ENCODE results near the gene SAP130.

The SAP130 gene

DNA sequence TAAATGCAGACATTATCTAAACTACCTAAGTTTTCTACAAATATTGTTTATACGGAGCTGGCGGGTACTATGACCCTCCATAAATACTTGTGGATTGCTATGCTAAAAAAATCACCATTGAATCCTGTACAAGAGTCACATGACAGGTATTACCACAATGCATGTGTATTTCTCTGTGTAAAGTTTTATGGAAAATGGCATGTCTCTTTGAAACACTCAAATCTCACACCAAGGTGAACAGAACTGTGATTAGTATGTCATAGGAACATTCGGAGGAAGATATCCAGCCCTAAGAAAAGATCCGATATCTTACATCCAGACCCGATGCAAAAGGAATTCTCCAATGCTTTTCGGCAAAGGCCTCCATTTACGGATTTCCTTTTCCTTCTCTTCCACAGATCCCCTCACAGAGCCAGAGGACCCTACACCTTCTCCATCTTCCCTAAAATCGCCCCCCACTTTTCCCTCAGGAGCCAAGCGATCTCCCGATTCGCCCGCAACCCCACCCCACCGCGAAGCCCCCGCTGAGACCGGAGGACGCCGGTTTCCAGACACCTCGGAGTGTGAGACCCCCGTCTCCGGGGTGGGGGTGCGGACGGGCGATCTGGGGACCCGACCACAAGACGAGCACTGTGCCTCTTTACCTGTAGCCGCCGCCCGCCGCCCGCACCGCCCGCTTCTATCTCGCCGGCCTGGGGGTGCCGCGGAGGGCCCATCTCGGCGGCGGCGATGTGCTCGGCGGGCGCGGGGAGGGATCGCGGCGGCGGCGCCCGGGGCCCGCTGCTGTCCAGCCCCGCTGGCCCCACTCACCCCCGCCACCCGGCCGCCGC, 1.2 kb downstream of the SAP130 start:
- no peak for DNase-seq (ENCODE audit: low read depth in 2 of 2)

DNA sequence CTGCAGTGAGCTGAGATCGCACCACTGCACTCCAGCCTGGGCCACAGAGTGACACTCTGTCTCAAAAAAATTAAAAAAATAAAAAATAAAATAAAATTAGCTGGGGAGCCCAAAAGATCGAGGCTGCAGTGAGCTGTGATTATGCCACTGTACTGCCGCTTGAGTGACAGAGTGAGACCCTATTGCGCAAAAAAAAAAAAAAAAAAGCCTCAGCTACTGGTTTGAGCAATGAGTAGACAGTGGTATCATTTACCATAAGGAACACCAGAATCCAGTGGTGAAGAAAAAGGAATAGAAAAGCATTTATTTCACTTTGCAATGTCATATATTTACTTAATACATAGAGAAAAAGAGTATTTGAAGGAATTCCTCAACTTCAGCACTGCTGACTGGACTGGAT, 3.0 kb downstream of the SAP130 start:
- DNase-seq (ENCODE audit: low read depth in 2 of 2): no peak

DNA sequence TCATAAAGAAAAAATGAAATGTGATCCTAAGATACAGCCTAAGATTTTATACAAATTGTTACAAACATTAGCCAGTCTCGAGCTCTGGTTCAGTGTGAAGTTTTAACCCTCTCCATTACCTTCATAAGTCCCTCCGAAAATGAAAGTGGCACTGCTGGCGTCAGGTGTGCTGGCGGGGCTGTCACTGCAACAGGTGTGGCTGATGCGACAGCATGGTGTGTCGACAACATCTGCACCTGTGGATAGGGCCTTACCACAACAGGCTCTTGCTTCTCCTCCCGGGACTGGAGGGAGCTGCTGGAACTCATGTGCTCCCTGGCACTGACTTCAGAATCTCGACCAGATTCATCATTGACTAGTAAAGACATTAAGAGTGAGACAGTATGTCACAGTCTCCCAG, 10.3 kb downstream of the SAP130 start:
- DNase-seq (ENCODE audit: low read depth in 2 of 2): no peak

DNA sequence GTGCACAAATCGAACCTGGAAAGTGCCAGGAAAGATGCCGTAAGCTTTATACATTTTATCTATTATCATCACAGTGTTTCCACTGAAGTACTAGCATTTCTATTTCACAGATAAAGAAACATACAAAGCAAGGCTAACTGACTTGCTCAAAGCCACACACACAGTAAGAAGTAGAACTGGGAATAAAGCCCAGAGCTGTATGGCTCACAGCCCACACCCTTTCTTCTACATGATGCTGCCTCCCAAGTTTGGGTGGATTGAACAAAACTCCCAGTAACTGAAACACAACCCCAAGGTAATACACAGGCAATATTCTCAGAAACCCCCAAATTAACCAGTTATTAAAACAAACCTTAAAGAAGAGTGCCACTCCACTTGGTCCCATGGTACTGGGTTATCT, 11.2 kb downstream of the SAP130 start:
- no peak for DNase-seq (ENCODE audit: low read depth in 2 of 2)

DNA sequence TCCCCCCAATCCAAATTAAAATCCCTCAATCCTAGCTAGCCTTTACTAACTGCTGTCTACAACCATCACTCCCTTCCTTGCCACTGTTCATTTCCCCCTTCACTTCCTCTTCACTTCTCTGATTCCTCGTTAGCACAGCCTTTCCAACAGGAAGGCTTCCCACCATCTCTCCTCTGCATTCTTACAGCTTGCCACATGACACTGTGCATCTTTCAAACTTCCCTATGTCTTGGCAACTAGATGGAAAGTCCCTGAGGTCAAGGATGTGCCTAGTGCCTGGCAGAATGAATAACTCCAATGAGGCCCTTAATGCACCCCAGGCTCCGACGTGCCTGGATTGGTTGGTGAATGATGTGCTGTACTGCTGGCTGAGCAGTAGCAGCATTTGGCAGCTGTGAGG, 15.2 kb downstream of the SAP130 start:
- no peak for DNase-seq (ENCODE audit: low read depth in 2 of 2)

DNA sequence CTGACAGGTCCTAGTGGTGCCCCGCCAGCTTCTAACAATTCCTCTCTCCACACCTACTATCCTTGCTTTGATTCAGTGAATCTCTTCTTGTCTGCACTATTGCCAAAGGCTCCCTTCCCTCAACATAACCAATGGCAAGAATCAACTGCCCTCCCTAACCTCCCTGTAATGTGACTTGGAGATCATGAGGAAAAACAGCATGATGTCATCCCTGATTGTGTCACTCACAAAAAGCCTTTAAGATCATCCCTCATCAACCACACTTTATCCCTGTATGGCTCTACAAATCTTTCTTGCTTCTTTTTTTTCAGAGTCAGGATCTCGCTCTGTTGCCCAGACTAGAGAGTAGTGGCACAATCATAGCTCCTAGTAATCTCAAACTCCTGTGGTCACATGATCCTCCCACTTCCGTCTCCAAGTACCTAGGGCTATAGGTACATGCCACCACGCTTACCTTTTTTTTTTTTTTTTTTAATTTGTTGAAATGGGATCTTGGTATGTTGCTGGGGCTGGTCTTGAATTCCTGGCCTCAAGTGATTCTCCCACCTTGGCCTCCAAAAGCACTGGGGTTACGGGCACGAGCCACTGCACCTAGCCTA, 19.7 kb downstream of the SAP130 start:
- DNase-seq (ENCODE audit: low read depth in 2 of 2): no peak

DNA sequence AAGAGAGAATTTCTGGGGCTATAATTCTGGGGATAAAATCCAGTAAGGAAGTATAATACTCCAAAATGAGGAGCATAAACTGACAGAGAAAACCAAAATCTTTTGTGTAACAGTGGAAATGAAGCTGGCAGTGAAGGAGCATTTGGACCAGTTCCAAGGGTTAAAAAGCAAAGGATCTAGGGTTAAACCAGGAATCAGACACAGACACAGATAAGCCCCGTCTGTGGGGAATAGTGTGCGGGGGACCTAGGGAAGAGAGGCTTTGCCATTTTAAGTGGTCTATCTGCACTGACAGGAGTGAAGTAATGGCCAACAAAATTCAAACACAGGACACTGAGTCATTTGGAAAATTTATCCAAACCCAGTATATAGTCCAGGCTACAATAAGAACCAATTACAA, 23.4 kb downstream of the SAP130 start:
- DNase-seq (ENCODE audit: low read depth in 2 of 2): no peak

DNA sequence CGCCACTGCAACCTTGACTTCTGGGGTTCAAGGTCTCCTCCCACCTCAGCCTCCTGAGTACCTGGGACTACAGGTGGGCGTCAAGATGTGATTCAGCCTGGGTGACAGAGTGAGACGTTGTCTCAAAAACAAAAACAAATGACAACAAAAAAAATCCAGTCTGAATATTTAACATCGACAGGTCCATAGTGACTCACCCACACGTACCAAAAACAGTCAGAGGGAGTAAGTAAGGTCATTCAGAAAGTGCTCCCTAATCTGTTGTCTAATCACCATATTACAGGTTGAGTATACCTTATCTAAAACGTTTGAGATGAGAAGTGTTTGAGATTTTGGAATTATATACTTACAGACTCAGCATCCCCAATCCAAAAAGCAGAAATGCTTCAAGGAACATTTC, 24.4 kb downstream of the SAP130 start:
- no peak for DNase-seq (ENCODE audit: low read depth in 2 of 2)

DNA sequence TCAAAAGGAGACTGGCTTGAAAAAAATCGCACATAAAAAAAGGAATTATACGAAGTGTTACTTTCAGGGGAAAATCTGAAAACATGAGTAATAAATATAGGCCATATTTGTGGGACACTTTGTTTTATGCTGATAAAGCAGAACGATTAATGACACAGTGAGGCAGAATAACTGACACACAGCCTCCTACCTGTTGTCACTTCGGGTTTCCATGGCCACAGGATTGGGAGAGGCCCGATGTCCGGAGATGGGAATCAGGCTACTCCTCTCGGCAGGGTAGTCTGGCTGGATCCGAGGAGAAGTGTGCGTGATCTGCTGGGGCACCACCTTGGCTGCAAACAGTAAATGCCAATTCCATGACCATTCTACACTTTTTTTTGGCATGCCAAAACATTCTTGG, 31.7 kb downstream of the SAP130 start:
- no peak for DNase-seq (ENCODE audit: low read depth in 2 of 2)

DNA sequence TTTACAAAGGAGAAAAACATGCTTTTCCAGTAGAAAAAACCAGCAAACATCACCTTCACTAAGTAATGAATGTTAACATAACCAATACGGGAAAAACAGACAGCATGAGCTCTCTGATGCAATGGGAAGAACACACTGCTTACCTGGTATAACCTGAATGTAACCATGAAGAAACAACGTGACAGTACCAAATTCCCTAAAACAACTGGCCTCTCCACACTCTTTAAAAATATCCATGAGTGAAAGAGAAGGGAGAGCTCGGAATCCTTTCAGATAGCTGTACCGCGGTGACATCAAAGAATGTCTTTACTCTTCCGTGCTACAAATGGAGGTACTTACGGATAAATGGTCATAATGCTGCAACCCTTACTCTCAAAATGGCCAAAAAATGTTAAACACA, 32.1 kb downstream of the SAP130 start:
- DNase-seq (ENCODE audit: low read depth in 2 of 2): no peak

DNA sequence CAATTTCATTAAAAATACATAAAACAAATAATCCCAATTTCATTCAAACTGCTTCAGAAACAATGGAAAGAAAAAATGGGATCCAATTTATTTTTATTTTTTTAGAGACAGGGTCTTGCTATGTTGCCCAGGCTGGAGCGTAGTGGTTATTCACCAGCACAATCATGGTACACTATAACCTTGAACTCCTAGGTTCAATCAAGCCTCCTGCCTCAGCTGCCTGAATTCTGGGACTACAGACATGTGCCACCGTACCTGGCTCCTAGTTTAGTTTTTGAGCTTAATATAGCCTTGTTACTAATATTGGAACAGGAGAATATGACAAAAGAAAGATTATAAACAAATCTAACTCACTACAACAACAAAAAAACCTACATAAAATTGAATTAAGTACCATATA, 34.2 kb downstream of the SAP130 start:
- no peak for DNase-seq (ENCODE audit: low read depth in 2 of 2)

DNA sequence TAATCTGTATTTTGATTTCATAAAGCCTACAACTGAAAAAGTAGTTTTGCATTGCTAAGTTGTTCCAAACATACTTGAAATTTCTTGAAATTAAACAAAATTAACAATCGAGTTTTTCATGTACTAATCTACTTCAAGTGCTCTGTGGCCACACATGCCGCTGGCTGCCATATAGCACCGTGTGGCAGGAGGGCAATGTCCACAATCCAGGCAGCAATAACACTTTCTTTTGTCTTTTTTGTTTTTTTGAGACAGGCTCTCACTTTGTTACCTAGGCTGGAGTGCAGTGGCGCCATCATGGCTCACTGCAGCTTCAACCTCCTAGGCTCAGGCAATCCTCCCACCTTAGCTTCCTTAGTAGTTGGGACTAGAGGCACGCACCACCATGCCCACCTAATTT, 36.1 kb downstream of the SAP130 start:
- DNase-seq (ENCODE audit: low read depth in 2 of 2): no peak

DNA sequence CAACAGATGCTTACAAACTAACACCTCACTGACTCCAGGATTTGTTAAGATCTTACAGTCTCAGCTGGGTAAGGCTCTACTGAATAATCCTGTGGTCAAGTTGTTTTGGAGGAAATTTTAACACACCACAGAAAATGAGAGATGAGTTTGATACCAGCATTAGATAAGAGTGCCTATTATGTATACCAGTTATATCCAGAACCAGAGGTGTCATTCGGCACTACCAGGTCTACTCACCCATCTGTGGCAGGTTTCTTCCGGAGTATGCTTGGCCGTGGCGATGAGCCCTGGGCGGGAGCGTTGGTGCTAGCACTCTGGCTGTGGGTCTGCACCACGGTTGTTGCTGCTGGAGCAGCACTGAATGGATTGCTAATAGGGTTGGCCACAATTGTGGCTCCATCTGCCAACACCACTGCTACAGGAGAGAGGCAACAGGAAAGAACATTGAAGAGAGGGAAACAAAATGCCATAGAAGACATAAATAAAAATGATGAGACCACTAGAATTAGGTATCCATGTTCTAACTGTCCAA, 41.2 kb downstream of the SAP130 start:
- DNase-seq (ENCODE audit: low read depth in 2 of 2): no peak

DNA sequence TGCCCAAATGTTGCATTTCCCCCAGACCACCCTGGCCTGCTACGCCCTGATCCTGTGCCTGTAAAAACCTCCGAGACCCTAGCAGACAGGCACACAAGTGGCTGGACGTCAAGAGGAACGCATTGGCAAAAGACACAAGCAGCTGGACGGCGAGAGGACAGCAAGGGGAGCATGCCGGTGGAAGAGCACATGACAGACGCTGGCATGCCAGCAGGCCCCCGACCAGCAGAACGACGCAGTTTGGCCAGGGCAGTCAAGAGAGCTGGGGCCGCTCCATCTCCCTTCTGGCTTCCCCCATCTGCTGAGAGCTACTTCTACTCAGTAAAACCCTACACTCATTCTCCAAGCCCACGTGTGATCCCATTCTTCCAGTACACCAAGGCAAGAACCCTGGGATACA, 42.1 kb downstream of the SAP130 start:
- no peak for DNase-seq (ENCODE audit: low read depth in 2 of 2)

DNA sequence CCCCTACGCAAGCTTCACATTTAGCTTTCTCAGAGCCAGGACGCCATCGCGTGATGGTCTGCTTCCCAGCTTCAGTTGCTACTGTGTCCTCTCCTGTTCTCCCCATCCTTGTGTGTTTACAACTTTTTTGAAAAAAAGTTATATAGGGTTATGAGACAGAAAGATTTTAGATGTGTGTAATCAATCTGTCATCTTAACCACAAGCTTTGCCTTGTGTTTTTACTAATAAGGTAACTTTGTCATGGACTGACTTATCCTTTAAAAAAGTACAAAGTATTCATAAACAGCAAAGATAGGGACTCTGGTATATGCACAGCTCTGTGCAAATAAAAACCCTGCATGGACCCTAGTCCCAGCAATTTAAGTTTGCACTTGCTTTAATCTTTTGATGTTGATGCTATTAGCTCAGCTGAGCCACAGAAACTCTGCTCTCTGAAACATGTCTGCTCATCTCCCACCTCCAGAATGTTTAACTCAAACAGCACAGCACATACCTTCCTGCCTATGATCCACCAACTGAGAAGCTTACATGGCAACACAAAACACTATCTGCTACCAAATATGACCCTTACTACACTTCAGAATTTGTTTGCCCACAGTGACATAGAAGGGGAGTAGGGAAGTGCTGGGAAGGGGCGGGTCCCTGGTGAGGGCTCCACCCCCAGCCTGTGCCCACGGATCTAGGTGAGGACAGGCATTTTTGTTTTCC, 42.7 kb downstream of the SAP130 start:
- DNase-seq (ENCODE audit: low read depth in 2 of 2): no peak

DNA sequence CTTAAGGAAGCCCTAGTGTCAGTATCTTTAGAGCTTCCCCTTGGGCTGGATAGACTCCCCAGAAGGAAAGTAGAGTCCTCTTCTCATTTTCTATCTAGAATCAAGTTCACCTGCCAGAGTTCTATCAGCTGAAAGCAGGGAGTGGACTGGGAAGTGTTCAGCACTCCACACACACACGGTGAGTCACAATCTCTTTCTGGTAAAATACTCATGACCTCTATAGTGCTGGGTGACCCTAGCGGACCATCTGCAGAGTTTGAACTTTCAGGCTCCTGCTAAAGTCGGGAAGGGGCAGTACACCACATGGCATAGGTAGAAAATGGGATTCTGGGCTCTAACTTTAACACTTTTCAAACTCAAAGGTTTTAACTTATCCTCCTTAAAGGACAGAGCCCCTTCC, 43.3 kb downstream of the SAP130 start:
- DNase-seq (ENCODE audit: low read depth in 2 of 2): no peak

DNA sequence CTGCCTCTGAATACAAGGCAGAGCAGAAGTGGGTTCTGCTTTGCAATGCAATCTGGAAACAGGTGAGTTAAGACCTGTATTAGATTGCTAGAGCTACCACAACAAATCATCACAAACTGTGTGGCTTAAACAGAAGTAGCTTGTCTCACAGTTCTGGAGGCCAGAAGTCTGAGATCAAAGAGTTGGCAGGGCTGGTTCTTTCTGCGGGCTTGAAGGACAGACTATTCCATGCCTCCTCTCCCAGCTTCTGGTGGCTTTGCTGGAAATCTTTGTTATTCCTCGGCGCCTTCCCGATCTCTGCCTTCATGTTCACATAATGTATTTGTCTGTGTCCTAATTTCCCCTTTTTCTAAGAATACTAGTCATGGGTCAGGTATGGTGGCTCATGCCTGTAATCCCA, 58.4 kb downstream of the SAP130 start:
- no peak for DNase-seq (ENCODE audit: low read depth in 2 of 2)

DNA sequence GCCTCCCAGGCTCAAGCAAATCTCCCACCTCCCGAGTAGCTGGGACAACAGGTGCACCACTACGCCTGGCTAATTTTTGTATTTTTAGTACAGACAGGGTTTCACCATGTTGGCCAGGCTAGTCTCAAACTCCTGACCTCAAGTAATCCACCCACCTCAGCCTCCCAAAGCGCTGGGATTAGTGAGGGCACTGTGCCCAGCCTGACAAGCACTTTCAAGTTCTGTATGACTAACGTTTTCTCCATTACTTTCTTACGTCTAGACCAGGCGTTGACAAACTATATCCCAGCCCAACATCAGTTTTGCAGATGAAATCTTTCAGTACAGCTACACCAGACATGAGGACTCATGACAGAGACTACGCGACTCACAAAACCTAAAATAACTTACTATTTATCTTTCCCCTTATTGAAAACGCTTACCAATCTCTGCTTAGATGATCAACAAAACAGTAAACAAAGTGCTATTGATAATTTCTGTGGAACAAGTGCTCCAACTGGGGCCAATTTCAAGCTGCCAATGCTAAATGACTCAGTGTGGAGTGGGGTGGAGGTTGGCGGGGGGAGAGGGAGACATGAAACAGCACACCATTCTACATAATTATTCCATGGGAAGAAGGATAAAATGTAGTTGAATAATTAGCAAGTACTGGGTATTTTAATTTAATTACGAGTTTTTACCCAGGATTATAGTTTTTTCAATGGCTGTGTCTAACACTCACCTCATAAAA, 59.1 kb downstream of the SAP130 start:
- no peak for DNase-seq (ENCODE audit: low read depth in 2 of 2)

DNA sequence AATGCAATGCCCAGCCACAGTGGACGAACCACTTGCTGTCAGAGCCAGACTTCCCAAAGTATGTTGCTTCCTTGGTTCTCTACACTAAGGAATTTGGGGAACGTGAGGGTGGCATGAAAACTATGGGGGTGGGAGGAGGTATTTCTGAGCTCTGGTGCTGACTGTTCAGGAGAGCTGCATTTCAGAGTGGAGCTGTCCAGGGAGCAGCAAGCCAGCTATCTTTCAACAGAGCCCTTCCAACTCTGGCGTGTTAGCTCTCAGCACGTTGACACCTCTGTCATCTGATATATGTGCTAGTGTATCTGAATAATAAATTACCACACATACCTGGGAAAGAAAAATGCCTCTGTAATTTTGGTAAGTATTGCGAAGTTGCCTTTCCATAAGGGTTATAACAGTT, 66.1 kb downstream of the SAP130 start:
- no peak for DNase-seq (ENCODE audit: low read depth in 2 of 2)

DNA sequence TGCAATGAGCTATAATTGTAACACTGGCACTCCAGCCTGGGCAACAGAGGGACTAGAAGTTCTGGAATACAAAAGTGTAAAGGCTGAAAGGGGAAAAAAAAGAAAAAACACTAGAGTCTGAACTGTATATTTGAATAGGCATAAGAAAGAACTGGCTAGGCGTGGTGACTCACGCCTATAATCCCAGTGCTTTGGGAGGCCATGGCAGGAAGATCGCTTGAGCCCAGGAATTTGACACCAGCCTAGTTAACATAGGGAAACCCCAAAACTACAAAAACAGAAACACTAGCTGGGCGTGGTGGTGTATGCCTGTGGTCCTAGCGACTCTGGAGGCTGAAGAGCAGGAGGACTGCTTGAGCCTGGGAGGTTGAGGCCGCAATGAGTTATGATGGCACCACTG, 70.6 kb downstream of the SAP130 start:
- no peak for DNase-seq (ENCODE audit: low read depth in 2 of 2)

DNA sequence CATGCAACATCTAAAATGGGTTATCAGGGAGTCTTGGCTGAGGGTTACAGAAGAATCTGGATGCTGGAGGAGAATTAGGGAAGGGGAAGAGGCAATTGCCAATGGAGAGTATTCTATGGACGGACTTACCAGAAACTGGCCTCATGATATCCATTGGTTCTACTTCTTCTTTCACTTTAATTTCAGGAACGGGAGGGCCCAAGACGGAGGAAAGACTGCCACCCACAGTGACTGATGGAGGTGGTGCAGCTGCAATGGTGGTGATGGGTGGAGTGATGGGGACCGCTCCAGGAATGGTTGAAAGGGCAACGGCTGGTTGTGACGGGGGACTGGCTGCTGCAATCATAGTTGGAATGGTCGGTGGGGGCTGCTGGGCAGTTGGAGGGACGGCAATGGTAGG, 73.0 kb downstream of the SAP130 start:
- DNase-seq (ENCODE audit: low read depth in 2 of 2): no peak

DNA sequence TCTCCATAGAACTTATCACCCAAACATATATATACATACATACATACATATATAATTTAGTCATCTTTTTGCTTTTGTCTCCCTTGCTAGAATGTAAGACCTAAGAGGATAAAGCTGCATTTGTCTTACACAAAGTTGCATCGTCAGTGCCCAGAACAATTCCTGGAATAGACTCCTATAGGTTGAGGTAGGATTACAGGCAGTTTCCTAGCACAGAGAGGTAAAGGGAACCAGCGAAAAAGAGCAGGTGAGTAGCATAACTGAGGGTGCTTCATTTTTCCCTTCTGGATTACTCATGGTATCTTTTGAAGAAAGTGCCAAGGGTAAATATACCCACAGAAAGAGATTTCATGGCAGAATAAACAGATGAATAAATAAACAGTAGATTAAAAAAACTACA, 74.0 kb downstream of the SAP130 start:
- DNase-seq (ENCODE audit: low read depth in 2 of 2): peak; percentile 2 to 9

Data from fibroblast of skin of left quadriceps (primary cell).